GM18951 (cell line): ENCODE measurements around the gene PDK1.
"Not testable (repeated sequence)": the region's sequence is repeated elsewhere in the genome, so short reads cannot be mapped to it uniquely, and the experiment has no call there.

Source experiments
- POLR2A ChIP-seq: IDR thresholded peaks from 4 replicates; pipeline ENCODE4 v1.6.1; 2011; ENCODE audit warnings: mild to moderate bottlenecking; ENCODE audit not compliant: insufficient read length, insufficient read depth; ENCODE audit errors: extremely low read depth
- in situ Hi-C: fragments of 300-500 bp; cut with MboI; formaldehyde crosslinking; loops from one replicate; pipeline ENCODE4 v1.12.0; 2022; ENCODE audit warnings: low sequenced_read_pairs, mixed read lengths, inconsistent platforms; ENCODE audit not compliant: unreplicated experiment

PDK1 gene

GRCh38 chr2:172539767-172540166 lies 16.1 kb upstream of the PDK1 start:
- no peak for TF ChIP-seq POLR2A
- in situ Hi-C loops = no loop called here

GRCh38 chr2:172540421-172540820 lies 15.5 kb upstream of the PDK1 start:
- no peak for TF ChIP-seq POLR2A

GRCh38 chr2:172545408-172546075 lies 10.3 kb upstream of the PDK1 start:
- in situ Hi-C loops = no loop called here
- TF ChIP-seq POLR2A = no peak

More at GRCh38 chr2:172540421-172540820, 15.5 kb upstream of the PDK1 start:
- in situ Hi-C loops = no loop called here

DNA sequence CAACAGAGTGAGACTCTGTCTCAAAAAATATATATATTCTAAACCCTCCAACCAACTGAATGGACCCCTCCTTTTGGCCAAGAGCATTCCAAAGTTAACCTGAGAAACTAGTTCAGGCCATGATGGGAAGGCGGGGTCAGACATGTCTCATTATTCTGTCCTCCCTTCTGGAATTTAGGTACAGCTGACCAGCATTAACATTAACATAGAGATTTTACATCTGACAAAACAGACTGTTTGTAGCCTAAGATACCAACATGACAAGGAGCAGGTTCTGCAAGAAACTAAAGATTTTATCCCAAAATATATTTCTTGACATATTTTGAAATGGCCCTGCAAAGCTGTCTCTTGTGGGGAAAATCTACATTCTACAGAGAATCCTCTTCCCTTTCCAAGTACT lies 6.8 kb upstream of the PDK1 start:
- TF ChIP-seq POLR2A = no peak
- in situ Hi-C loops = no loop called here

GRCh38 chr2:172549802-172550201 lies 6.1 kb upstream of the PDK1 start:
- in situ Hi-C loops = not testable (repeated sequence)

- in situ Hi-C loops = no loop called here
- no peak for TF ChIP-seq POLR2A
These were observed 5.5 kb upstream of the PDK1 start for GRCh38 chr2:172550419-172550818.

- no peak for TF ChIP-seq POLR2A
- in situ Hi-C loops = no loop called here
These were observed 4.6 kb upstream of the PDK1 start for GRCh38 chr2:172551271-172551670.

GRCh38 chr2:172552547-172553291 lies 3.2 kb upstream of the PDK1 start:
- no peak for TF ChIP-seq POLR2A
- in situ Hi-C loops = no loop called here

DNA sequence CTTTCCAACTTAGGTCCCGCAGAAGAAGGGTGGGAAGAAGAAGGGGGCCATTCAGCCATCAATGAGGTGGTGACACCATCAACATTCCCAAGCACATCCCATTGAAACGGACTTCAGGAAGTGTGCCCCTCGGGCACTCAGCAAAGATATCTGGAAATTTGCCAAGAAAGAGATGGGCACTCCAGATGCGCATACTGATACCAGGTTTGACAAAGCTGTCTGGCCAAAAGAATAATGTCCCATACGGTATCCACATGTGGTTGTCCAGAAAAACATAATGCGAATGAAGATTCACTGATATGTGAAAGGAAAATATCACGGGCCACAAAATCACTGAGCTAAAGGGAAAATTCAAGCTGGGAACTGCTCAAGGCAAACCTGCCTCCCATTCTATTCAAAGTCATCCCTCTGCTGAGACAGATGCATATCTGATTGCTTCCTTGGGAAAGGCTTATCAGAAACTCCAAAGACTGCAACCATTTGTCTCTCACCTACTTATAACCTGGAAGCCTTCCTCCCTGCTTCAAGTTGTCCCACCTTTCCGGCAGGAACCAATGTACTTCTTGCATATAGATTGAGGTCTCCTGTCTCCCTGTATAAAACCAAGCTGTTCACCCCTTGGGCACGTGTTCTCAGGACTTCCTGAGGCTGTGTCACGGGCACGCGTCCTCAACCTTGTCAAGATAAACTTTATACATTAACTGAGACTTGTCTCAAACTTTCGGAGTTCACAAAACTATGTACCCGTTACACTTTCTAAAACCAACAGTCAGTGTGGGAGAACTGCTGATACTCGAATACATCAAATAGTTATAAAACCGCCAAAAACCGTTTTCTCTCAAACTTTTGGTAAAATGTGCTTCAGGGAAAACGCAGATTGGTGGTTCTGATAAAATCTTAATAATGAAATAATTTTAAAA lies 1.3 kb upstream of the PDK1 start:
- TF ChIP-seq POLR2A = no peak
- in situ Hi-C loops = no loop called here

DNA sequence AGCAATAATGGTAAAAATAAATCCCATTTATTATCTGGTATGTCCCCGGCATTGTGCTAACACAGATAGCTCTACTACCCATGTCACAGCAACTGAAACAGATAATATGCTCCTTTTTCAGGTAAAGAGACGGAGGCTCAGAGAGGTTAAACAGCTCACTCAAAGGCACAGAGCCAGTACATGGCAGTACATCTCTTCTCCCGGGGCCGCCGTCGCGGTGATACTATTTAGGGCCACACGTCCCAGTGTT lies 693 bp upstream of the PDK1 start:
- in situ Hi-C loops = no loop called here
- TF ChIP-seq POLR2A = no peak

GRCh38 chr2:172556284-172557033 lies 569 bp downstream of the PDK1 start:
- in situ Hi-C loops = no loop called here
- no peak for TF ChIP-seq POLR2A

DNA sequence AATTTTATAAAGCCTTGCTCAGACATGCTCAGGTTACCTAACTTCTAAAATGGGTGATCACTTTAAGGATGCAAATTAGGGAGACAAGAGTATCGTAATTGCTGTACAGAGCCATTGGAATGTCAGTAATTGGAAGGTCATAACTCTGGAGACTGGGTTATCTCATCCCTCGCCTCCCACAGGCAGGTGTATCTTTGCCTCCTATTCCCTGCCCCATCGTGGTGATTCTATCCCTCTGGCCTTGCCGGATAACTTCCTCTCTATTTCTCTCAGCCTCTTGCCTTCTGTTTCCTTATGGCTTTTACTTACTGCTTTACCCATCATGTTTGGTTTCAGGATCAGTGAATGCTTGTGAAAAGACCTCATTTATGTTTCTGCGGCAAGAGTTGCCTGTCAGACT lies 2.5 kb downstream of the PDK1 start:
- in situ Hi-C loops = no loop called here
- TF ChIP-seq POLR2A = no peak

DNA sequence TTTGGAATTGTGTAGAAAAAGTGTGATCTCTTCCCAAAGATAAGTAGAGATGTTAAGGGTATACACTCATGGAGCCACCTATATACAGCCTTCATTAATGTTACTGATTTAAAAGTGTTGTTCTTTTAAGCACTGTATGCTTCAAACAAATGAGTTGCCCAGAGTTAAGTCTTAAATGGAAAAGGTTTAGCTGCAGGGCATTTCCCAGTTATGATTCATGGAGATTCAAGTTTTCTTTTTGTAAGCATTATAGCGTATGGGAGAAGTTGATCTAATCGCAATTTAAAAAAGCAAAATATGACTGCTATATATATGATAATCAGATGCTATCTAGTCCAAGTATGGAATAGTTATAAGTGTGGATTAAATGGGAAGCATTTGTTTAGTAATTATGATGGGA lies 4.8 kb downstream of the PDK1 start:
- in situ Hi-C loops = no loop called here
- TF ChIP-seq POLR2A = no peak

- in situ Hi-C loops = no loop called here
- no peak for TF ChIP-seq POLR2A
These were observed 5.4 kb downstream of the PDK1 start for GRCh38 chr2:172561270-172561669.
